ENCODE measurements around the gene MDM1.

The MDM1 gene

GRCh38 chr12:68321140-68321539 is 11.0 kb downstream of the MDM1 start:
- no peak for DNase-seq (ENCODE audit: low read depth)

- DNase-seq (ENCODE audit: low read depth), result no peak
These were observed 12.1 kb downstream of the MDM1 start for GRCh38 chr12:68319988-68320623.

GRCh38 chr12:68317047-68317667 is 15.0 kb downstream of the MDM1 start:
- peak; percentile 19 for DNase-seq (ENCODE audit: low read depth)

GRCh38 chr12:68310370-68310769 is 21.8 kb downstream of the MDM1 start:
- no peak for DNase-seq (ENCODE audit: low read depth)

- DNase-seq (ENCODE audit: low read depth), result no peak
These were observed 25.6 kb downstream of the MDM1 start for GRCh38 chr12:68306564-68306963.

DNA sequence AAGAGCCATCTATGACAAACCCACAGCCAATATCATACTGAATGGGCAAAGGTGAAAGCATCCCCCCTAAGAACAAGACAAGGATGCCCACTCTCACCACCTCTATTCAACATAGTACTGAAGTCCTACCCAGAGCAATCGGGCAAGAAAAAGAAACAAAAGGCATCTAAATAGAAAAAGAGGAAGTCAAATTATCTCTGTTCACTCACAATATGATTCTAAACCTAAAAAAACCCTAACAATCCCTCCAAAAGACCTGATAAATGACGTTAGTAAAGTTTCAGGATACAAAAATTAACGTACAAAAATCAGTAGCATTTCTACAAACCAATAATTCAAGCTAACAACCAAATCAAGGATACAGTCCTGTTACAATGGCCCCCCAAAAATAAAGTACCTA is 26.9 kb downstream of the MDM1 start:
- no peak for DNase-seq (ENCODE audit: low read depth)

- DNase-seq (ENCODE audit: low read depth), result no peak
These were observed 27.5 kb downstream of the MDM1 start for GRCh38 chr12:68304626-68305025.

GRCh38 chr12:68303850-68304249 is 28.3 kb downstream of the MDM1 start:
- no peak for DNase-seq (ENCODE audit: low read depth)

DNA sequence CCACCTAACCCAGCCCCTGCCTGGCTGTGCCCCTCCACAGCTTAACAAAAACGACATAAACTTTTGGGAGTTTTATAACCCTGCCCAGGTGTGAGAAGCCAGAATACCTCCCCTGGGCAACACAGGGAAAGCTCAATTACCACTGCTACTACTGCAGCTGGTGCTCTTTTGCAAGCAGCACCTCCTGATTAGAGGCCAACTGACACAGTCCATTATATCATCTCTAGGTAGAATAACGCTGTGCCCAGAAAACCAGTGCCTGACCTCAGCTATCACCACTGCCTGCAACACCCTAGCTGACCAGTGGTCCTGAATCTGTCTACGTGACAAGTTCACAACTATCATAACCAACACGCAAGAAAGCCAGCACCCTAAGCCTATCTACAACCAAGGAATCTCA is 34.2 kb downstream of the MDM1 start:
- DNase-seq (ENCODE audit: low read depth), result no peak

- no peak for DNase-seq (ENCODE audit: low read depth)
These were observed 37.9 kb downstream of the MDM1 start for GRCh38 chr12:68294251-68294650.

GRCh38 chr12:68293347-68293746 is 38.8 kb downstream of the MDM1 start:
- DNase-seq (ENCODE audit: low read depth), result no peak

DNA sequence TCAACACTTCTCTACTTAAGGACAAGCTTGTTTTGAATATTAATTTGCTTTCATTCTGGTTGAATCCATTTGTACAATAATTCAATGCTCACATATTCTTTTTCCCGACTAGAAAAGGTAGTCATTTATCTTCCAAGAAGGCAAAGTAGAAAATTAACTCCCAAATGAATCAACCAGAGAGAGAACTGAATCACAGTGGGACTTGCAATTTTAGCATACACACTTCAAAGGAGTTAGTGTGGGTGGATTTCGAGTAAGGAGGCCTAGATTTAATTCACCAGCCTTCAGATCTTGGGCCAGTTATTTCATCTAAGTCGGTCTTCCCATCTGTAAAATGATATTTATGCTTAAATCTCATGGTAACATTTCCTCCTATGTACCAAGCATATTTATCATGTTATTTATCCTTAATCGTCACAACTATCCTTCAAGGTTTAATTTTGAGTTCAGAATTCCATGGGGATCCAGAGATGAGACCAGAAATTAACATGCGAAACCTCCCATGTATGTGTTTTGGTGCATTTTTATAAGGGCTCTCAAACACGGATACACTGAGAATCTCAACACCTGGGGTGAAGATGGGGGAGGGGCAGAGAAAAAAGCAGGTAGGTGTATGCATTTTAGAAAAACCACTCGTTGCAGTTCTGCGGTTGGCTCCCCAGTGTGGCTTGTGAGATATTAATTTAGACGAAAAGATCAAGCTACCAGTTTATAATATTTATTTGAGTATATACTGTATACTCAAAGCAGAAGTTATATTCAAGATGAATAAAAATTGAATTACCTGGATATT is 39.8 kb downstream of the MDM1 start:
- no peak for DNase-seq (ENCODE audit: low read depth)

GRCh38 chr12:68291396-68292036 is 40.6 kb downstream of the MDM1 start:
- no peak for DNase-seq (ENCODE audit: low read depth)

GRCh38 chr12:68290126-68290525 is 42.0 kb downstream of the MDM1 start:
- no peak for DNase-seq (ENCODE audit: low read depth)

GRCh38 chr12:68287106-68287505 is 45.1 kb downstream of the MDM1 start:
- DNase-seq (ENCODE audit: low read depth), result no peak

DNA sequence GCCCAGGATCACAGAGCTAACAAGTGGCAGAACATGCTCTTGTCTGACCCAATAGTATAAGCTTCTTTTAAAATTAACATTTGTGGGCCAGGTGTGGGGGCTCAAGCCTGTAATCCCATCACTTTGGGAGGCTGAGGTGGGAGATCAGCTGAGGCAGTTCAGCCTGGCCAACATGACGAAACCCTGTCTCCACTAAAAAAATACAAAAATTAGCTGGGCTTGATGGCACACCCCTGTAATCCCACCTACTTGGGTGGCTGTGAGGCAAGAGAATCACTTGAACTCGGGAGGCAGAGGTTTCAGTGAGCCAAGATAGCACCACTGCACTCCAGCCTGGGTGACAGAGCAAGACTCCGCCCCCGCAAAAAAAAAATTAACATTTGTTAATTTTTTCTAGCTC is 45.8 kb downstream of the MDM1 start:
- DNase-seq (ENCODE audit: low read depth), result no peak

DNA sequence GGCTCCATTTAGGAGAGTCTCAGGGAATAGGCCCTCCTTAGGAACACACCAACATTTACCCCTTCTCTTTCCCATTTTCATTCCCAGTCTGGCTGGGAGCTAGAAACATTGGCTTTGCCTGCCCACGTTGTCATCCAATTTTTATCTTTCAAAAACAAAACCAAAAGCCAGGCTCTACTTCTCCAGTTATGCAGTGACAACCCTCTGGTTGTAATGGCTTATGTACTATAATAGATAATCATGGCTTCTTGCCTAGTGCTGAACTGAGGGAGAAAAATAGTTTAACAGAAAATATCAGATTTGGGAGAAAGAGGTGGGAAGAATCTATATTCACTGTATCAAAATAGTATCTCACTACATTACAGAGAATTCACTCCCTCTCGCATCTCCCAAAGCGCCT is 46.6 kb downstream of the MDM1 start:
- DNase-seq (ENCODE audit: low read depth), result no peak

GRCh38 chr12:68281322-68282077 is 50.7 kb downstream of the MDM1 start:
- DNase-seq (ENCODE audit: low read depth), result no peak

DNA sequence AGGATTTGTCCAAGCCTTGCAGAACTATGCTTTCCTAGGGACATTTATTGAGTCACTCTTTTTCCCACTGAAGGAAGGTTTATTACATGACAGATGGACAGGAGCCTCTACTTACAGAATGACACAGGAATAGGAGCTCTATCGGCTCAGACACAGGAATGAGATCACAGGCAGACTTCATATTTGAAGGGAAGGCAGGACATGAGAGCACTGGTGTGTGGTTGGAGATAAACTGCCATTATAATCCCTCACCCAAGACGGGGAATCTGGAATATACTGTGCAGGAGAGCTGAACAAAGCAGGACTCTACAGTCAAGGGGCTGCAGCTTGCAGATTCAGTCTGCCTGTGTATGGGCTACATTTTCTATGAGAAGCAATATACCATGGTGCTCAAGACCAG is 51.9 kb downstream of the MDM1 start:
- no peak for DNase-seq (ENCODE audit: low read depth)

DNA sequence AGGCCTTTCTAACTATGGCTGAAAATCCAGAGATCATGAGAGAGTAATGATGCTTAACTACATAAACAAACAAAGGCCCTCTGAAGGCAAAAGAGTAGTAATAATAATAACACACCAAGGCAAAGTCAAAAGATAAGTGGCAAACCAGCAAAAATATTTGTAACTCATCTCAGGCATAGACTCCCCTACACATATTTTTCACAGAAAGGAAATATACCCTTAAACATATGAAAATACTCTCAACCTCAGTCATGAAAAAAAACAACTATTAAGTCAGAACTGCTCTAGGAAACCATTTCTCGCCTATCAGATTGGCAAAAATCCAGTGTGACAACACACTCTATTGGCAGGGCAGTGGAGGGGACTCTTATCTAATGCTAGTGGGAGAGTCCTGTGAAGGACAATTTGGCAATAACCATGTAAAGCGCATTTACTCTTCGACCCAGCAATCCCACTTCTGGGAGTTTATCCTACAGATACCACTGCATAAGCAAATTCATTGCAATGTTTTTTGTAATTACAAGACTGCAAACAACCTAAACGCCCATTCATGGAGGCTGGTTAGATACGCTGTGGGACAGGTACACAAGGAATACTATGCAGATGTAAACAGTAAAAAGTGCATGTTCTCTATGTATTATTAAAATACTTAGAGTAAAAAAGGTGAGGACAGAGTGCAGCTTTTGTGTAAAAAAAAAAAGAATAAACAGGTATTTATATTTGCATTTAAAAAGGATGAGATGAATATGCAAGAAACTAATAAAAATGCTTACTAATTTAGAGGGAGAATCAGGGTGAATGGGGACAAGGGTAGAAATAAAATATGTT is 52.7 kb downstream of the MDM1 start:
- DNase-seq (ENCODE audit: low read depth), result no peak

GRCh38 chr12:68276402-68276930 is 55.7 kb downstream of the MDM1 start:
- DNase-seq (ENCODE audit: low read depth), result no peak

Measured in stimulated activated CD8-positive, alpha-beta memory T cell treated with anti-CD3 and anti-CD28 coated beads, Interleukin-15, amount 100 ng/mL, for 1 hour (primary cell).